GM19099 (cell line): ENCODE measurements around the gene SOX15.

Experiments used
- POLR2A ChIP-seq: IDR thresholded peaks from 3 replicates; pipeline ENCODE4 v1.6.1; 2011; ENCODE audit warnings: low read depth; ENCODE audit not compliant: insufficient read length; ENCODE audit errors: extremely low read depth

The SOX15 gene

DNA sequence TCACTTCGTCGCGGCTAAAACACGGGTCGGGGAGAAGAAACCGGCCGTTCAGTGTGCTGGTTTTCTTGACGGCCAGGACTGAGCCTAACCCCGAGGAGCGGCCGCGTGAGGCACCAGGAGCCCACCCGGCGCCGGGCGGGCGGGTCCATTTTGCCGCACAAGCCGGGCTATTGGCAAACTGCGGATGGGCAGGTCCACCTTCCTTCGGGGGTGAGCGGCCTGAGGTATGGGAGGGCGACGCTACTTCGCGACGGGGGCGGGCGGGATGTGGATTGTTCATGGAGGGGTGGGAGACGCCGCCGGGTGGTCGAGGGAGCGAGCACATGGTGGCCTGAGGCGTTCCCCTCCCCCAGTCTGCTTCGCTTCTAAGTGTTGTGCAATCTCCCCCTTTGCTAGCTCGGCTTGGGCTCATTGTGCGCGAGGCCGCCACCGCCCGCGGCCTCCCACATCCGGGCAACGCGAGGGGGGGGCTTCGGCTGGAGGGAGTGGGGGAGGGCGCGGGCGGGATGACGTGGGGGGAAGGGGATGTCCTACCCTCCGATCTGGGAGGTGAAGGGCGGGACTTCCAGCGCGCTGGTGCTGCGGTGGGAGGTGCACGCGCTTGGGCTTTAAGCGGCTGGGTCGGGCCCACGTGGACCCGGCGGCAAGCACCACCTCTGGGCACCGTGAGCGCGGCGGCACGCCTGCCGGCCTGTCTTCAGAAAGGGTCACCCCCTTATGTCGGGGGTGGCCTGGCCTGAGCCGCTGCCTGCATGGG, 16.4 kb downstream of the SOX15 start:
- TF ChIP-seq POLR2A = peak; percentile 63

- peak; percentile 99 for TF ChIP-seq POLR2A
Measured at GRCh38 chr17:7572588-7573323, 17.1 kb downstream of the SOX15 start.

DNA sequence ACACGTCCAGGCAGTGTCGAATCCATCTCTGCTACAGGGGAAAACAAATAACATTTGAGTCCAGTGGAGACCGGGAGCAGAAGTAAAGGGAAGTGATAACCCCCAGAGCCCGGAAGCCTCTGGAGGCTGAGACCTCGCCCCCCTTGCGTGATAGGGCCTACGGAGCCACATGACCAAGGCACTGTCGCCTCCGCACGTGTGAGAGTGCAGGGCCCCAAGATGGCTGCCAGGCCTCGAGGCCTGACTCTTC, 17.6 kb downstream of the SOX15 start:
- TF ChIP-seq POLR2A = no peak

GRCh38 chr17:7570351-7570750, 19.5 kb downstream of the SOX15 start:
- TF ChIP-seq POLR2A = no peak

DNA sequence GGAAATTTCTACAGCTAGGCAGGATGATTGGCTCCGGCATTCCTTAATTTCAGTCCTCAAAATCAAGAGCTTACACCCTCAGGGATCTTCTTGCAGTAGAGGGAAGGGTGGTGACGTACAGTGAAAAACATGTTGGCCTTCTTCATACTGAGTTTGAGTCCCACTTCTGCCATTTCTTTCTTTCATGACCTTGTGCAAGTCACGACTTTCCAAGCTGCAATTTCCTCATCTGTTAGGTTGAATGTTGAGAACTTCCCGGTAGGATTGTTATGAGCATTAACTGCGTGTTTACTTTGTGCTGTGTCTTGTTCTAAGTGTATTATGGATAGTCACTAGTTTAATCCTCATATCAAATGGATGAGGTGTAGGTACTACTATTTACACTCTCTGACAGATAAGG, 20.3 kb downstream of the SOX15 start:
- no peak for TF ChIP-seq POLR2A

DNA sequence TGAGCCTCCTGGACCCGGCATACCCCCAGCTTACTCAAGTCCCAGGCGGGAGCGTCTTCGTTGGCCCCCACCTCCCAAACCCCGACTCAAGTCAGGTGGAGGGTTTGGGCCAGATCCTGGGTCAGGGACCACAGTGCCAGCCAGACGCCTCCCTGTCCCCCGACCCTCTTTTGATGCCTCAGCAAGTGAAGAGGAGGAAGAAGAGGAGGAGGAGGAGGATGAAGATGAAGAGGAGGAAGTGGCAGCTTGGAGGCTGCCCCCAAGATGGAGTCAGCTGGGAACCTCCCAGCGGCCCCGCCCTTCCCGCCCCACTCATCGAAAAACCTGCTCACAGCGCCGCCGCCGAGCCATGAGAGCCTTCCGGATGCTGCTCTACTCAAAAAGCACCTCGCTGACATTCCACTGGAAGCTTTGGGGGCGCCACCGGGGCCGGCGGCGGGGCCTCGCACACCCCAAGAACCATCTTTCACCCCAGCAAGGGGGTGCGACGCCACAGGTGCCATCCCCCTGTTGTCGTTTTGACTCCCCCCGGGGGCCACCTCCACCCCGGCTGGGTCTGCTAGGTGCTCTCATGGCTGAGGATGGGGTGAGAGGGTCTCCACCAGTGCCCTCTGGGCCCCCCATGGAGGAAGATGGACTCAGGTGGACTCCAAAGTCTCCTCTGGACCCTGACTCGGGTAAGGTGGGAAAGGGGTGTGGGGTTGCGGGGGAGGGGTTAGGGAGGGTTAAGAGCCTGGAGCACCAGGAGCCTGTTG, 26.6 kb downstream of the SOX15 start:
- TF ChIP-seq POLR2A = no peak

DNA sequence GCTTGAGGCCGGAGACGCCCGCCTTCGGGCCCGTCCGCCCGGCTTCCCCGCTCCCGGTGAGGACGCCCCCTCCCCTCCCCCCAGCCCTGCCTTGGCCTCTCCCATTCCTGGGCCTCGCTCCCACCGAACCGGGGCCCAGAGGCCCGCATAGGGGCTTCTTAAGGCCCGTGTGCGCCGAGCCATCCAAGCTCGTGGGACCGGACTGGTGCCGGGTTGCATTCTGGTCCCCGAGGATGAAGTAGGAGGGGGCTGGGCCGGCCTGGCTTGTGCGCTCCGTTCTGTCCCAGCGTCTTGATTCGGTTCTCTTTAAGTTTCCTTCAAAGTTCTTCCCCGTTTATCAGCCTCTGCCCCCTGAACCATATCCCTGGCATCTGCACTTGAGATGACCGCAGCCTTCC, 27.7 kb downstream of the SOX15 start:
- no peak for TF ChIP-seq POLR2A

DNA sequence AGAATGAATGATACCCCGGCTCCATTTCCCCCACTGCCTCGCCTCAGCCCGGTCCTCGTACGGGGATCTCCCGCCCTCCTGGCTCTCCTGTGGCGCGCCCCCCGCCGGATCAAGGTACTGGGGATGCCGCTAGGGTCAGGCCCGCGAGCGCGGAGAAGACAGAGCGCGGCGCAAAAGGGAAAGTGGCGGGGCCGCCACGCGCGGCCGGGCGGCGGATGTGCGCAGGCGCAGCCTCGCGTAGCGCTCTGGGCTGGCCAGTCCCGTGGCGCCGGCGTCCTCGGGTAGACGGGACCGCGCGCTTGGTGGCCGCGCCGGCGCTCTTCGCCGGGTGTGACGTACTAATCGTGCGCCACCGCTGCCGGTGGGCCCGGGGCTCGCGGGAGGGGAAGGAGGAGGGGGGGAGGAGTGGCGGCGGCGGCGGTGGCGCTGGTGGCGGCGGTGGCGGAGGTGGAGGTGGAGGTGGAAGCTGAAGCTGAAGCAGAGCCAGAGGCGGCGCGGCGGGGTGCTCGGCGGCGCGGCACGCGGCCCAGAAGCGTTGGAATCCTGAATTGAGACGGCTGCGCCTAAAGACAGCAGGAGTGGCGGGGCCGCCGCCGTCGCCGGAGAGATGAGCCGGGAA, 28.2 kb downstream of the SOX15 start, which contains the start of gene SENP3:
Gene SENP3, plus strand, starts transcription at position 331 of the 619 bp plus-strand sequence. CDS start 1,158 bp downstream, outside the sequence.
- TF ChIP-seq POLR2A = peak; percentile 72

DNA sequence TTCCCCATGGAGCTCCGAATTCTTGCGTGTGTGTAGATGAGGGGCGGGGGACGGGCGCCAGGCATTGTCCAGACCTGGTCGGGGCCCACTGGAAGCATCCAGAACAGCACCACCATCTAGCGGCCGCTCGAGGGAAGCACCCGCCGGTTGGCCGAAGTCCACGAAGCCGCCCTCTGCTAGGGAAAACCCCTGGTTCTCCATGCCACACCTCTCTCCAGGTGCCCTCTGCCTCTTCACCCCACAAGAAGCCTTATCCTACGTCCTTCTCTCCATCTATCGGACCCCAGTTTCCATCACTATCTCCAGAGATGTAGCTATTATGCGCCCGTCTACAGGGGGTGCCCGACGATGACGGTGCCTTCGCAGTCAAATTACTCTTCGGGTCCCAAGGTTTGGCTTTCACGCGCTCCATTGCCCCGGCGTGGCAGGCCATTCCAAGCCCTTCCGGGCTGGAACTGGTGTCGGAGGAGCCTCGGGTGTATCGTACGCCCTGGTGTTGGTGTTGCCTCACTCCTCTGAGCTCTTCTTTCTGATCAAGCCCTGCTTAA, 28.8 kb downstream of the SOX15 start:
- TF ChIP-seq POLR2A = no peak

- TF ChIP-seq POLR2A = peak; percentile 22
Measured at GRCh38 chr17:7560172-7561027, 29.5 kb downstream of the SOX15 start.

GRCh38 chr17:7559320-7560171, 30.3 kb downstream of the SOX15 start:
- TF ChIP-seq POLR2A = no peak

DNA sequence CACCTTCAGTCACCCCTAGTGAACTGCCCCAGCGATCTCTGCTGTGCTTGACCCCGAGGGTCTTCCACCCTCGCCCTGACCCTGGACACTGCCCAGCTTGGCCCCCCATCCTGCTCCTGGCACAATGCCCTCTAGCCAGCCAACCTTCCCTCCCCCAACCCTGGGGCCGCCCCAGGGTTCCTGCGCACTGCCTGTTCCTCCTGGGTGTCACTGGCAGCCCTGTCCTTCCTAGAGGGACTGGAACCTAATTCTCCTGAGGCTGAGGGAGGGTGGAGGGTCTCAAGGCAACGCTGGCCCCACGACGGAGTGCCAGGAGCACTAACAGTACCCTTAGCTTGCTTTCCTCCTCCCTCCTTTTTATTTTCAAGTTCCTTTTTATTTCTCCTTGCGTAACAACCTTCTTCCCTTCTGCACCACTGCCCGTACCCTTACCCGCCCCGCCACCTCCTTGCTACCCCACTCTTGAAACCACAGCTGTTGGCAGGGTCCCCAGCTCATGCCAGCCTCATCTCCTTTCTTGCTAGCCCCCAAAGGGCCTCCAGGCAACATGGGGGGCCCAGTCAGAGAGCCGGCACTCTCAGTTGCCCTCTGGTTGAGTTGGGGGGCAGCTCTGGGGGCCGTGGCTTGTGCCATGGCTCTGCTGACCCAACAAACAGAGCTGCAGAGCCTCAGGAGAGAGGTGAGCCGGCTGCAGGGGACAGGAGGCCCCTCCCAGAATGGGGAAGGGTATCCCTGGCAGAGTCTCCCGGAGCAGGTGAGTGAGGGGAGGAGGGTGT, 31.2 kb downstream of the SOX15 start, which contains the start of gene TNFSF13:
Gene TNFSF13, plus strand, starts transcription at position 207 of the 776 bp plus-strand sequence. Its CDS starts 290 bp downstream, at position 497.
- no peak for TF ChIP-seq POLR2A
